SK-N-MC (cell line): ENCODE measurements around the gene ERBB4.

Experiments
- EZH2 ChIP-seq: fragments of 200-600 bp; sonication (generic); IDR thresholded peaks from one replicate; pipeline ENCODE4 v1.6.1; 2017; ENCODE audit warnings: antibody characterized with exemption
- FOXP2 ChIP-seq: optimal IDR thresholded peaks from 2 replicates; pipeline ENCODE3; 2011; ENCODE audit warnings: mild to moderate bottlenecking, moderate library complexity; ENCODE audit not compliant: insufficient read depth; ENCODE audit errors: extremely low read length, control extremely low read depth
- POLR2AphosphoS5 ChIP-seq: IDR thresholded peaks from 2 replicates; pipeline ENCODE4 v1.6.1; 2012; ENCODE audit warnings: mild to moderate bottlenecking, low read depth, low read length, borderline replicate concordance

GRCh38 chr2:212021947-212022346 is 516.7 kb downstream of the ERBB4 start:
- no peak for TF ChIP-seq POLR2AphosphoS5
- TF ChIP-seq EZH2, result no peak
- TF ChIP-seq FOXP2, result no peak
